Myocyte (in vitro differentiated cells): ENCODE measurements around the gene CIB1. TPM values are rescaled to one million over a fixed set of nuclear protein-coding genes. Genes with fewer than 3 reads are reported as not detected.
"Not testable (repeated sequence)": the region's sequence is repeated elsewhere in the genome, so short reads cannot be mapped to it uniquely, and the experiment has no call there.

Source experiments
- DNase-seq: peaks from one replicate; pipeline ENCODE4 v3.0.0-alpha.2; 2012; ENCODE audit warnings: low read depth
- total RNA-seq: library from RNA; depleted of rRNA; stranded (reverse); fragments of >200 nt; gene quantifications from 2 replicates; pipeline ENCODE4 v1.2.3, GENCODE V29; 2014

The CIB1 gene
- total RNA-seq, 1 donor from 2014 or later = 17.7 TPM

- no peak for DNase-seq
Observed at GRCh38 chr15:90200534-90201129, 33.1 kb downstream of the CIB1 start.

DNA sequence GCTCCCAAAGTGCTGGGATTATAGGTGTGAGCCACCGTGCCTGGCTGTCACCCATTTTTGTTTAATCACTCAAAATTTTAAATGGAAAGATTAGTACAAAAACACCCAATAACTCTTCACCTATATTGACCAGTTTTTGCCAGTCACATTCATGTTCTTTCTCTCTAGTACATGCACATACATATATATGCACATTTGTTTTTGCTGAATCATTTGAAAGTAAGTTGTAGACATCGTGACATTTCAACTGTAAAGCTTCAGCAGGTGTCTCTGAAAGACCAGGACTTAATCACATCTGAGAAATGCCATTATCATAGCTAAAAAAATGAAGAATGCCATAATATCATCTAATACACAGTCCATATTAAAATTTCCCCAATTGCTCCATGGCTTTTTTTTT is 39.1 kb downstream of the CIB1 start:
- no peak for DNase-seq

DNA sequence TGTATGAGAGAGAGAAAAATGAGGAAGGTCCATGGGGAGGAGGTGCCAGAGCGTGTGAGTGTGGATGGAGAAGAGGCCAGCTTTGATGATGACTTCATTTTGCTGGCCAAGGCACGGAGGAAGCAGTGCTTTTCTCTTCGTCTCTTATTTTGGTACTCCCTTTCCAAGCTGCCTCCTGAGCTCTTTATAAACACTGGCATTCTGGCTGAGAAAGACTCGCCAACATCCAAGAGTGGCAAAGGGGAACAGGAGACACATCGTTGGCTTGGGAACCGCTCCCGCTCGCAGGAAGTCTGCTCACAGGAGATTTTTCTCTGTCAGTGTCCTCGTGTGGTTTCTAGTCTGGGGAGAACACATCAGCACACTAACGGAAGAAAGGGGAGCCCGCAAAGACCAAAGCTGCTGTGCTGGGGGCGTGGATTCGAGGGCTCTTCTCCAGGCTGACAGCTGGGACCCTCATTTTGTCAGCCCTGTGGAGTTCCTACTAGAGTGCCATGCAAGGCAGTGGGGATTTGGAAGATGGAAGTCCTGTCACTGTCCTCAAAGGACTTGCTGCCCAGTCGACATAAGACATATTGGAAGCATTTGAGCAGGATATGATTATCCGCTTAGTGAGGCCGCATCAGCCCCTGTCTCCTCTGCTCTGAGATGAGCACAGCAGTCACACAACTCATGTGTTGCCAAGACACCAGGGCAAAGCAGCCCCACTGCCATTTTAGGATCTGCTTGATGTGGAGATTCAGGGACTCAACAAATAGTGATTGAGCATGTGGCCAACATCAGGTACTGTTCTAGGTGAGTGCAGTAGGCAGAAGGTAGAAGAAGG is 40.6 kb downstream of the CIB1 start:
- DNase-seq = no peak

DNA sequence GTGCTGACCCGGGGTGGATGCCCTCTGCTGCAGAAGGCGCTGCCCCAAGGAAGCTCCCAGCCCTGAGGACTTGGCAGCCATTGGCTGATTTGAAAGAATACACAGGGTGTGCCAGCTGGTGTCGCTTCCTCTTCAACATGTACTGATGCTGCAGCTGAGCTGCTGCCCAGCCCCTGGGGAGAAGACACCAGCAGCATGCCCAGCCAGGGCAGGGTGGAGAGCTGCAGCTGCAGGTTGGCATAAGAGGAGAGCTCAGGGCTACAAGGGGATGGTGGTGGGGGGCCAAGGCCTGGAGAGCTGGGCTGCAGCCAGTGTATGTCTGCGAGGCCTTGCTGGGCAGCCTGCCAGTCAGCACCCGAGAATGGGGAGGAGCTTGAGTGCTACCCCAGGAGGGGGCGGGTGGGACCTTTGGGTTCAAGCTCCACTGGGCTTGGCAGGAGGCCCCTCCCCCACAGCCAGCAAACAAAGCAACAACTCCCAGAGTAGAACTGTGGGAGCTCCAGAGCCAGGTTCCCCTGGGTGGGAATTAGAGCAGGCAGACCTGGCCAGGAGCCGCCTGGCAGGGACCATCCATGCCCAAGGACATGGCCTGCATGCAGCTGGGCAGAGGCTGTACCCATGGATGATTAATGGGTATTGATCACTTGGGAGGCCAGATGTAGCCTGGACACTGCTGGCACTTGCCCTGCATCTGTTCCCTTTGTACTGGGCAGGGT is 41.8 kb downstream of the CIB1 start:
- DNase-seq = peak; percentile 18

- no peak for DNase-seq
Observed at GRCh38 chr15:90191344-90191687, 42.4 kb downstream of the CIB1 start.

DNA sequence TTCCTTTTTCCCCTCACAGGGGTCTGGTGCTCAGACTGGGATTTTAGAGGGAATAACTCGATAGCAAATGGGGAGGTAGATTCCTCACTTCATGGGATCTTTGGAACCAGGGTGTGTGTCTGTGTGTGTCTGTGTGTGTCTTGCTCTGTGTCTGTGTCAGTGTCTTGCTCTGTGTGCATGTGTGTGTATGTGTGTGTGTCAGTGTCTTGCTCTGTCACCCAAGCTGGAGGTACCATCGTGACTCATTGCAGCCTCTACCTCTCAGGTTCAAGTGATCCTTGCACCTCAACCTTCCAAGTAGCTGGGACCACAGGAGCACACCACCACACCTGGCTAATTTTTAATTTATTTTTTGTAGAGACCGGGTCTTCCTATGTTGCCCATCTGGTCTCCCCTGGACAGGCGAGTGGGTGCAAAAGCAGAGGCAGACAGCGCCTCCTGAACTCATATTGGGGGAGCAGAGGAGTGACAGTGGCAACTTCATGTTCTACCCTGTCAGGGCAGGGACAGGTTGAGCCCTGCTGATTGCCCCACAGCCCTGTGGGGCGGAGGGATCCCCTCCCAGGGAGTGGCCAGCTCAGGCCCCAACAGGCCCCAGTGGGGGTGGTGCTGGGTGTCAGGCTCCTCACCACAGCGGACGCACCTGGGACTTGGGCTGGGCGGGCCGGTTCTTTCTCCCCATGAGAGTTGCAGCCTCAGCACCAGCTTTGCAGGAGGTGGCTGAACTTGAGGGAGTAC is 43.0 kb downstream of the CIB1 start:
- DNase-seq = no peak

GRCh38 chr15:90189781-90190467 is 43.8 kb downstream of the CIB1 start:
- no peak for DNase-seq

DNA sequence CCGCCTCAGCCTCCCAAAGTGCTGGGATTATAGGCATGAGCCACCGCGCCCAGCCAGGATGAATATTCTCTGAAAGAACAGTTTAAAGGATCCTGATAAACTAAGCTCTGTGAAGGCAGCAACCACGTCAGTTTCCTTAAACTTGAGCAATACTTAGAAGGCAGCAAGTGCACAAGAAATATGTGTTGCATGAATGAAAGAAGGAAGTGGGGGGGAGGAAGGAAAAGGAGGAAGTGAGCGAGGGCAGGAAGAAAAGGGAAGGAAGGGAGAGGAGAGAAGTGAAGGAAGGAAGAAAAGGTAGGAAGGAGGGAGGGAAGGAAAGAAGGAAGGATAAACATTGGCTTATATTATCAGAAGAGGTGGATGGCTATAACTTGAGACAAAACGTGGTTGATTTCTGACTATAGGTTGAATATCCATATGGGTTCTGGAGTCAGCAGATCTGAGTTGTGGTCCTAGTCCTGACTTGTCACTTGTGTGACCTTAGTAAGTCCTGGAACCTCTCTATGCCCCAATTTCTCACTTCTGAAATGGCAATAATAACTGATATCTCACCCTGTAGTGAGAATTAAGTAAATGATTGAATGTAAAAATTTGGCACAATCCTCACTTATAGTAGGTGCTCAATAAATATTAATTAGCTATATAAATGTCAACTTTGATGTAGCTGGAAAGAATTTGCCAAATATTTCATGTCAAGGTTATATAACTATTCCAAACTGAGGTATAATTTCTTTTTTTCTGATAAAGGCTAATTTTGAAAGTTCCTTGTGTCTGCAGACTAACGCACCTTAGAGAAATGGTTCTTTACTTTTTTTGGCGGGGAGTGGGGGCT is 44.6 kb downstream of the CIB1 start:
- no peak for DNase-seq

GRCh38 chr15:90188065-90188464 is 45.7 kb downstream of the CIB1 start:
- not testable (repeated sequence) for DNase-seq

DNA sequence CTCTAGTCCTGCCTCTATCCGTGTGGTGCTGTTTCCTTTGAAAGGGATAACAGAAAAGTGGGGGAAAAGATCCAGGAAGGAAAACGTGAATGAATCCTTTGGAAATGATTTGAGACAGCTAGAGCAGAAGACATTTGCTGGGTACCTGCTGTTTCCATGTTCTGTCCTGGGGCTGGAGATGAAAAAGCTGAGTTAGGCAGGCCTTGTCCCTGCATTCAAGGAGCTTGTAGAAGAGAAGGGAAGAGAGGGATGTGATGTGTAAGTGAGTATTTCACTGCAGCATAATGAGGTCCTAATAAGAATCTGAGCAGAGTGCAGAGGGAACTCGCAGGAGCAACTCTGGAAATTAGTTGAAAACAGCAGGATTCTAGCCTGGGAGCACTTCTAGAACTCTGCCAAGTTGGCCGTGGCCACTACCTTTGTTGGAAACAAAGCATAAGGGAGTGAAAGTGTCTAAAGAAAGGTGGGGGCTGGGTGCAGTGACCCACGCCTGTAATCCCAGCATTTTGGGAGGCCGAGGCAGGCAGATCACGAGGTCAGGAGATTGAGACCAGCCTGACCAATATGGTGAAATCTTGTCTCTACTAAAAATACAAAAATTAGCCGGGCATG is 46.4 kb downstream of the CIB1 start:
- DNase-seq = no peak

DNA sequence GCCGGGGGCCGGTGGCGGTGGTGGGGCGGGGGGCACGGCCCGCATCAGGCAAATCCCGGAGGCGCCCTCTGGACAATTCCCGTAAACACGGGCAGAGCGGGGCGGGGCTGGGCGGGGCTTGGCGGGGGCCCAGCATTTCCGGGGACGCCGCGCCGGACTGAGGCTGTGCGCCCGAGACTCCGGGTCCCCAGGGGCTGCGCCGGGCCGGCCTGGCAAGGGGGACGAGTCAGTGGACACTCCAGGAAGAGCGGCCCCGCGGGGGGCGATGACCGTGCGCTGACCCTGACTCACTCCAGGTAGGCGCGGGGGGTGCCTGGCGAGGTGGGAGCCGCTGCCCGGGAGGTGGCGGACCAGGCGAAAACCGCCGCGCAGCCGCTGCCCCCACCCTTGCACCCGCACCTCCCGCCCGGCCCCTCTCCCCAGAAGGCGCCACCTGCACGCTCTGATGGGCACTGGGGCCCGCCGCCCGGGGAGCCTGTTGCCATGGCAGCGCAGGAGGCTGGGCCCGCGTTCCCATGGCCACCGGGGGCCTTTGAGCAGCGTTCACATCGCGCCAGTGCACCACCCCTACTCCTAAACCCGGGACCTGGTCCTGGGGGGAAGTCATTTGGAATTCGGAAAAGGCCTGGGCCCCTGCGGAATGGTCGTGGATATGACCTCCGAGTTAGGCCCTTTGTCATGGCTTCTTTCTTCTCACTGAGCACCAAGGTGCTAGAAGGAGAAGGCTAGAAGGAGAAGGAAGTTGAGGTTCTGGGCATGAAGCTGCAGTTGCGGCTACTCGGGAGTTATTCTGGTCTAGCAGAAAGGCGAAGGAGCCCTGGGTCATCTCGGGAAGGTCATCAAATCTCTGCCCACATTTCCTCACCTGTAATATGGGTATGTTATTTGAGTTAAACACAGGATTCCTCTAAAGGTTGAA is 48.7 kb downstream of the CIB1 start:
- peak; percentile 45 for DNase-seq

DNA sequence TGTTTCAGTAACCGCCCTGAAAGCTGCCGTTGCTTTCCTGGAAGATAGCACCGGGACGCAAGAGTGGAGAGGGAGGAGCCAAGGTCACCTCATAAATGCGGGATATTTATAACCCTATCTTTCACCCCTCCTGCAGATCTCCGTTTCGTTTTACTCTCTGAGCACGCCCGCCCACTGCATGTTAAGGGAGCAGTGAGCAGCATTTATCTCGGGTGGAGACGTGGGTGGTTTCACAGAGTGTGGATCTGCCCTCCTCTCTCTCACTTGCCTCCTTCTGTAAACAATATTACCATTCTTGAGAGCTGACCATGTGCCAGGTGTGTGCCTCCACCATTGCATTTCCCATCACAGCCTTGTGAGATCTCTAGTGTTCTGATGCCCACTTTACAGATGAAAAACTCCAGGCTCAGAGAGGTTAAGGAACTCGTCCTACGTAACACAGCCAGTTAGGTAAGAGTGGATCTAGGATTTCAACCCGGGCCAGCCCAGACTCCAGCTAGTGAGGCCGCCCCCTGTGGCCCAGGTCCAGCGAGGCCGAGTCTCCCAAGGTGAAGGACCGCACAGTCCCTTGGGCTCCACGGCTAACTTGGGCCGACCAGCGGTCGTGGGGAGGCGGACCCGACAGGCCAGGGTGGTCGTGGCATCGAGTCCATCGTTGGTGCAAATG is 49.5 kb downstream of the CIB1 start:
- peak; percentile 42 for DNase-seq

GRCh38 chr15:90181776-90182175 is 52.0 kb downstream of the CIB1 start:
- DNase-seq = no peak

Other genes starting within 250 kb of the CIB1 start
- 5.3 and 6.3 TPM in 2 replicates for gene ZNF710, start 232.6 kb downstream of the CIB1 start, total RNA-seq
- 222 and 295 TPM in 2 replicates for gene IDH2, start 131.5 kb downstream of the CIB1 start, total RNA-seq
- 1.8 and 3.5 TPM in 2 replicates for gene SEMA4B, start 32.6 kb downstream of the CIB1 start, total RNA-seq
- gene GDPGP1, start 268 bp upstream of the CIB1 start, total RNA-seq = 5.2 and 11.2 TPM in 2 replicates
- gene TTLL13, start 15.6 kb upstream of the CIB1 start, total RNA-seq = 0.08 TPM in 1 of 2 replicates, not detected in the other
- gene NGRN, start 31.7 kb upstream of the CIB1 start, total RNA-seq = 153 and 189 TPM in 2 replicates
- 3.4 TPM in 2 replicates for gene ZNF774, start 118.3 kb upstream of the CIB1 start, total RNA-seq
- gene IQGAP1, start 154.3 kb upstream of the CIB1 start, total RNA-seq = 66.3 and 95.9 TPM in 2 replicates